ENCODE measurements around the gene FAM170B.

The FAM170B gene

GRCh38 chr10:49168831-49169500 is 35.1 kb upstream of the FAM170B start:
- peak; percentile 22 for DNase-seq

GRCh38 chr10:49168171-49168540 is 34.3 kb upstream of the FAM170B start:
- peak; percentile 50 for DNase-seq

GRCh38 chr10:49167425-49168170 is 33.8 kb upstream of the FAM170B start:
- DNase-seq, result peak; percentile 39

GRCh38 chr10:49166484-49167400 is 32.9 kb upstream of the FAM170B start:
- peak; percentile 43 for DNase-seq

- peak; percentile 36 for DNase-seq
Measured at GRCh38 chr10:49165821-49166483, 32.1 kb upstream of the FAM170B start.

- DNase-seq, result peak; percentile 29
Measured at GRCh38 chr10:49165259-49165658, 31.4 kb upstream of the FAM170B start.

- DNase-seq, result peak; percentile 65
Measured at GRCh38 chr10:49164559-49165188, 30.9 kb upstream of the FAM170B start.

GRCh38 chr10:49163741-49164140 is 29.9 kb upstream of the FAM170B start:
- DNase-seq, result peak; percentile 22

- DNase-seq, result peak; percentile 36
Measured at GRCh38 chr10:49162761-49163310, 29.0 kb upstream of the FAM170B start.

GRCh38 chr10:49162063-49162462 is 28.2 kb upstream of the FAM170B start:
- no peak for DNase-seq

GRCh38 chr10:49161411-49161997 is 27.7 kb upstream of the FAM170B start:
- peak; percentile 56 for DNase-seq

GRCh38 chr10:49160814-49161213 is 27.0 kb upstream of the FAM170B start:
- peak; percentile 21 for DNase-seq

GRCh38 chr10:49160110-49160509 is 26.3 kb upstream of the FAM170B start:
- DNase-seq, result no peak

GRCh38 chr10:49158915-49159314 is 25.1 kb upstream of the FAM170B start:
- no peak for DNase-seq

- DNase-seq, result peak; percentile 13
Measured at GRCh38 chr10:49158404-49158803, 24.6 kb upstream of the FAM170B start.

GRCh38 chr10:49157229-49157628 is 23.4 kb upstream of the FAM170B start:
- DNase-seq, result no peak

- no peak for DNase-seq
Measured at GRCh38 chr10:49154641-49155040, 20.8 kb upstream of the FAM170B start.

- DNase-seq, result no peak
Measured at GRCh38 chr10:49153971-49154370, 20.1 kb upstream of the FAM170B start.

- DNase-seq, result no peak
Measured at GRCh38 chr10:49153115-49153514, 19.3 kb upstream of the FAM170B start.

GRCh38 chr10:49152663-49153062 is 18.8 kb upstream of the FAM170B start:
- no peak for DNase-seq

- DNase-seq, result no peak
Measured at GRCh38 chr10:49152037-49152436, 18.2 kb upstream of the FAM170B start.

- no peak for DNase-seq
Measured at GRCh38 chr10:49151481-49151880, 17.7 kb upstream of the FAM170B start.
